ENCODE data around the gene DLK1. TPM values are rescaled to one million over a fixed set of nuclear protein-coding genes. Genes with fewer than 3 reads are reported as not detected.

Gene DLK1
- polyA plus RNA-seq, 1 experiment, result 0.12 TPM

DNA sequence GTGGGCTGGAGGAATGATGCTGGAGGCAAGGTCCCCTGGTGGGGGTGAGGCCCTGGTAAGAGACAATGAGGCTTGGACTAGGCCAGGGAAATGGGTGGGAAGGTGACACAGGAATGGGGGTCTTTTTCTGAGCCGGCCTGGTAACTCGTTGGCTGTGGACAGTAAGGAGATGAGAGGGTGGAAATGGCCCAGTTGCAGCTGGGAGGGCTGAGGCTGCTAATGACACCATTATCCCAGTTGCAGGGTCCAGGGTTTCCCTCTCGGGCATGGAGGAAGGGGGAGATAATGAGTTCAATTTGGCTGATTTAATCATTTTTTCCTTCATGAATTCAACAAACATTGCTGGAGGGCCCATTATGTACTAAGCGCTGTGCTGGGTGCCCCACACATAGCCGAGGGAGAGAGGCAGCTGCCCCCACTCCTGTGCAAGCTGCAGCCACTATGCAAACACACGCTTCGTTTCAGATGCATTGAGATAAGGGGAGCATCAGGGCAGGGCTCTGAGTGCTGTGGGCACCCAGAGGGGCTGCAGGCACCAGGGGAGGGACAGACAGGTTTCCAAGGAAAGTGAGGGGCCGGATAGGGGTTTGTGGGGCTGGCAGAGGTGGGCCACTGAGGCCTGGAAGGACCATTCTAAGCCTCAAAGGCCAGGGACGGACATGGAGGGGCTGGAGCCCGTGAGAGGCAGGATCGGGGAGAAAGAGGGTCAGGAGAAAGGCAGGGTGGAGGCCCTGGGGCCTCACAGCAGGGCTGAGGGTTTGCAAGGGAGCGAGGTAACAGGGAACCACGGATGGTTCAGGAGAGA lies 56.0 kb downstream of the DLK1 start:
- DNase-seq (ENCODE audit: low read depth, low spot score), result no peak
- CTCF ChIA-PET, result no interaction called here
- Histone ChIP-seq H3K9me3 (ENCODE audit: control insufficient read depth, insufficient read depth, low read length) (no peaks in the 10 kb centered on the region), H3K27ac (ENCODE audit: low read depth, low read length) (no peak overlapping the region), H3K4me3 (ENCODE audit: low read depth, low read length) (no peak overlapping the region), H3K27me3 (ENCODE audit: control insufficient read depth, insufficient read depth, low read length) (peaks cover 34% of the 10 kb centered on the region)
- POLR2A ChIA-PET, result no interaction called here
- TF ChIP-seq, protein P1, sequence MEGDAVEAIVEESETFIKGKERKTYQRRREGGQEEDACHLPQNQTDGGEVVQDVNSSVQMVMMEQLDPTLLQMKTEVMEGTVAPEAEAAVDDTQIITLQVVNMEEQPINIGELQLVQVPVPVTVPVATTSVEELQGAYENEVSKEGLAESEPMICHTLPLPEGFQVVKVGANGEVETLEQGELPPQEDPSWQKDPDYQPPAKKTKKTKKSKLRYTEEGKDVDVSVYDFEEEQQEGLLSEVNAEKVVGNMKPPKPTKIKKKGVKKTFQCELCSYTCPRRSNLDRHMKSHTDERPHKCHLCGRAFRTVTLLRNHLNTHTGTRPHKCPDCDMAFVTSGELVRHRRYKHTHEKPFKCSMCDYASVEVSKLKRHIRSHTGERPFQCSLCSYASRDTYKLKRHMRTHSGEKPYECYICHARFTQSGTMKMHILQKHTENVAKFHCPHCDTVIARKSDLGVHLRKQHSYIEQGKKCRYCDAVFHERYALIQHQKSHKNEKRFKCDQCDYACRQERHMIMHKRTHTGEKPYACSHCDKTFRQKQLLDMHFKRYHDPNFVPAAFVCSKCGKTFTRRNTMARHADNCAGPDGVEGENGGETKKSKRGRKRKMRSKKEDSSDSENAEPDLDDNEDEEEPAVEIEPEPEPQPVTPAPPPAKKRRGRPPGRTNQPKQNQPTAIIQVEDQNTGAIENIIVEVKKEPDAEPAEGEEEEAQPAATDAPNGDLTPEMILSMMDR (IDR thresholded peaks at IDR 0.05; ENCODE audit: low read depth, low read length), result no peak

DNA sequence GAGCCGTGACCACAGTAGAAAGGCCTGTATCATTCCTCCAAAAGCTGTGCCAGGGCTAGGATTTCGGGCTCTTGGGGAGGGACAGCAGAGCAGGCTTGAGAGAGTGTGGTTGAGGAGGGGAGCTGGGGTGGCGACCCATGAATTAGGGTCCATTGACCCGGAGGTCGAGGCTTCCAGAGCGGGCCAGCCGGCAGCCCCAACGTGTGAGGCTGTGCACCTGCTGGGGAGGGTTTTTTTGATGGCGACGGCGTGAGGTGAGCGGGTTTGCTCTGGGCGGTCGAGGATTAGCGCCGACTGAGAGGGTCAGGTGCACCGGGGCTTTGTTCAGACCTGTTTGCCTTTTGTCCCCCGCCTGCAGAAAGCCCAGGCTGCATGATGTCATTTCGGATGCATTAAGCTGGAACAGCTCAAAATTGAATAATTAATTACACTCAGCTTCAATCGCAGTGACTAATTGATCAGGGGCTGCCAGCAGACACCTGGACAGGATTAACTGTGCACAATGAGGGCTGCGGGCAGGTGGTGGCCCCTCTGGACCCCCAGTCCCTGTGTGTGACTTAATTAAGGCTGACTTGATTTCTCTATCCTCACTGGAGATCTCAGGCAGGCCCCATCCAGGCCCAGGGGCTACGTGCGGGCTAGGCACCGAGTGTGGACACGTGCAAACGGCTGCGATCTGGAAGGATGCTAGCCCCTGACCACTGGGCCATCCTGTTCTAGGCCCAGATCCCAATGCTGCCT lies 57.1 kb downstream of the DLK1 start:
- Histone ChIP-seq H3K4me3 (ENCODE audit: low read depth, low read length) (no peak overlapping the region), H3K9me3 (ENCODE audit: control insufficient read depth, insufficient read depth, low read length) (no peaks in the 10 kb centered on the region), H3K27ac (ENCODE audit: low read depth, low read length) (no peak overlapping the region), H3K27me3 (ENCODE audit: control insufficient read depth, insufficient read depth, low read length) (peaks cover 34% of the 10 kb centered on the region)
- DNase-seq (ENCODE audit: low read depth, low spot score), result no peak
- POLR2A ChIA-PET, result no interaction called here
- CTCF ChIA-PET, result no interaction called here
- TF ChIP-seq, protein P1 (IDR thresholded peaks at IDR 0.05; ENCODE audit: low read depth, low read length), result no peak

DNA sequence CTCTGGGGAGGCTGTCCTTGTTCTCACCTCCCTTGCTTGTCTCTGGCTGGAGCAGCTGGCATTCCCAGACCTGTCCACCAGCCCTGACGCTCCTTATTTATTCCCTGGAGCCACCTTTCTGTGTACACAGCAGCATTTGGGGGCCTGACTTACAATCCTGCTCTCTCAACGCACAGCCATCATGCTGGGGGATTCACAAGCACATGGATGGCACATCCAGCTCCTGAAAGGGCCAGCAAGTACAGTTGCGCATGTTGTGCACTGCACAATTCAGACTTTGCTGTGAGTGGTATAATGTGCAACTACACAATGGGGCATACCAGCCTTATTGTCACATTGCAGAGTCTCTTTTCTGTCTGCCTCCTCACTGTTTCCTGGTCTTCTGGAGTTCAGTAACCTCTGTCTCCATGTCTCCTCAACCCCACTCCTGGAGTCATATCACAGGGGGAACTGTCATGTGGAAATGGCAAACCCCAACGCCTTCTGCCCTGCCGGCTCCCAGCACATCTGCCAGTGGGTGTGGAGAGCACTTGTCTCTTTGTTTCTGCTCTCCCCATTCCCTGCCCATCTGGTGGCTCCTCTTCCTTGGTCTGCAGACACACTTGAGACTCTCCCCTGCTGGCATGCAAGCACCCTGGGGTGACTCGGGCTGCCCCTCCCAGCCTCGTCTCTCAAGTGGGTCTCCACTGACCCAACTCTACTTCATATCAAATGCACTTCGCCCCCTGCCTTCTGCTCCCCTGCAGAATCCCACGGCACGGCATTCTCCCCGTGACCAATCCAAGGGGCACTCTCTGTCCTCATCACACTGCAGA lies 58.0 kb downstream of the DLK1 start:
- POLR2A ChIA-PET, result no interaction called here
- no peak overlapping the region for H3K4me3 ChIP-seq (ENCODE audit: low read depth, low read length)
- H3K27me3 ChIP-seq (ENCODE audit: control insufficient read depth, insufficient read depth, low read length), result peaks cover 34% of the 10 kb centered on the region
- no peak overlapping the region for H3K27ac ChIP-seq (ENCODE audit: low read depth, low read length)
- CTCF ChIA-PET, result no interaction called here
- no peaks in the 10 kb centered on the region for H3K9me3 ChIP-seq (ENCODE audit: control insufficient read depth, insufficient read depth, low read length)
- no peak for DNase-seq (ENCODE audit: low read depth, low spot score)
- TF ChIP-seq, protein P1 (IDR thresholded peaks at IDR 0.05; ENCODE audit: low read depth, low read length), result no peak

DNA sequence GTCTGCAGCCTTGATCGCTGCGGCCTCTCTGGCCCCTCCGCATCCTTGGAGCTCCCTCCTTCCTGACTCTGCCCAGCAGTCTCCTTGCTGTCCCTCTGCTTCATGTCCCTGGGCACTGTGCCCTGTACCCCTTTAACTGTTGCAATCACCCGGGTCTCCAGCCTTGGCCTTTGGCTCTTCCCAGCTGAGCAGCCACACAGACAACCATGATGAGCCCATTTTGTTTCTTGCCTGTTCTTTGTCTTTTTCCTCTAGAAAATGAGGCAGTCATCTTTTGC lies 58.6 kb downstream of the DLK1 start:
- no peak for DNase-seq (ENCODE audit: low read depth, low spot score)
- H3K9me3 ChIP-seq (ENCODE audit: control insufficient read depth, insufficient read depth, low read length), result no peaks in the 10 kb centered on the region
- TF ChIP-seq, protein P1 (IDR thresholded peaks at IDR 0.05; ENCODE audit: low read depth, low read length), result no peak
- H3K4me3 ChIP-seq (ENCODE audit: low read depth, low read length), result no peak overlapping the region
- ChIA-PET CTCF (no interaction called here), POLR2A (no interaction called here)
- peaks cover 34% of the 10 kb centered on the region for H3K27me3 ChIP-seq (ENCODE audit: control insufficient read depth, insufficient read depth, low read length)
- no peak overlapping the region for H3K27ac ChIP-seq (ENCODE audit: low read depth, low read length)

DNA sequence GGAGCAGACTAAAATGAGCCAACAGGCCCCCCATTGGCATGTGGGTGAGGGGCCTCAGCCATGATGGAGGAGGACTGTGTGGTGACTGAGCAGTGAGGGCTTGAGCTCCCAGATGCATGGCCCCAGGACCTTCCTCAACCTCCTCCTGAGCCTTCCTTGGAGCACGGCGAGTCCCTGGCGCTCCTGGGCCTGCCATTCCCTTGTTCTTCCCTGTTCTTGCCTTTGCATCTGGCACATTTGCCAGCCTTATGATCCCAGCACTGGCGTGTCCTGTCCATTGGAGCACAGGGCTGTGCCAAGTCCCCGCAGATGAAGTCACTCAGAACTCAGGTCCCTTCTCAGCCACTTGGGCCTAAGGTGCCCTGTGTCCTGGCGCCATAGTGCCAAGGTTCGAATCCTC lies 58.9 kb downstream of the DLK1 start:
- no peak overlapping the region for H3K4me3 ChIP-seq (ENCODE audit: low read depth, low read length)
- TF ChIP-seq, protein P1 (IDR thresholded peaks at IDR 0.05; ENCODE audit: low read depth, low read length), result no peak
- DNase-seq (ENCODE audit: low read depth, low spot score), result no peak
- peaks cover 34% of the 10 kb centered on the region for H3K27me3 ChIP-seq (ENCODE audit: control insufficient read depth, insufficient read depth, low read length)
- no peaks in the 10 kb centered on the region for H3K9me3 ChIP-seq (ENCODE audit: control insufficient read depth, insufficient read depth, low read length)
- no peak overlapping the region for H3K27ac ChIP-seq (ENCODE audit: low read depth, low read length)
- POLR2A ChIA-PET, result no interaction called here
- CTCF ChIA-PET, result no interaction called here
